ENCODE data around the gene GRIN2A. TPM values are rescaled to one million over a fixed set of nuclear protein-coding genes. Genes with fewer than 3 reads are reported as not detected.
A peak's percentile ranks its signal among the peaks of the same experiment; 100 is the strongest.

GRIN2A gene
- total RNA-seq, 1 experiment from 2014 or later = not detected

GRCh38 chr16:10103118-10103517 lies 79.1 kb downstream of the GRIN2A start:
- DNase-seq (ENCODE audit: low spot score) = no peak
- in situ Hi-C loops (cut with HindIII; ENCODE audit: low sequenced_read_pairs) = no loop called here

- DNase-seq (ENCODE audit: low spot score) = no peak
- in situ Hi-C loops (cut with HindIII; ENCODE audit: low sequenced_read_pairs) = no loop called here
Measured at GRCh38 chr16:10100829-10101228, 81.4 kb downstream of the GRIN2A start.

GRCh38 chr16:10098991-10099390 lies 83.2 kb downstream of the GRIN2A start:
- in situ Hi-C loops (cut with HindIII; ENCODE audit: low sequenced_read_pairs) = no loop called here
- DNase-seq (ENCODE audit: low spot score) = no peak

GRCh38 chr16:10097271-10097670 lies 85.0 kb downstream of the GRIN2A start:
- no peak for DNase-seq (ENCODE audit: low spot score)
- in situ Hi-C loops (cut with HindIII; ENCODE audit: low sequenced_read_pairs) = no loop called here

GRCh38 chr16:10093576-10093975 lies 88.7 kb downstream of the GRIN2A start:
- DNase-seq (ENCODE audit: low spot score) = no peak
- in situ Hi-C loops (cut with HindIII; ENCODE audit: low sequenced_read_pairs) = no loop called here

- in situ Hi-C loops (cut with HindIII; ENCODE audit: low sequenced_read_pairs) = no loop called here
- DNase-seq (ENCODE audit: low spot score) = no peak
Measured at GRCh38 chr16:10090816-10091215, 91.4 kb downstream of the GRIN2A start.

- DNase-seq (ENCODE audit: low spot score) = peak; percentile 57
- in situ Hi-C loops (cut with HindIII; ENCODE audit: low sequenced_read_pairs) = no loop called here
Measured at GRCh38 chr16:10088380-10088793, 93.8 kb downstream of the GRIN2A start.

GRCh38 chr16:10087151-10087550 lies 95.1 kb downstream of the GRIN2A start:
- DNase-seq (ENCODE audit: low spot score) = no peak
- in situ Hi-C loops (cut with HindIII; ENCODE audit: low sequenced_read_pairs) = no loop called here

- in situ Hi-C loops (cut with HindIII; ENCODE audit: low sequenced_read_pairs) = no loop called here
Measured at GRCh38 chr16:10086620-10087019, 95.6 kb downstream of the GRIN2A start.

GRCh38 chr16:10085078-10085798 lies 97.0 kb downstream of the GRIN2A start:
- in situ Hi-C loops (cut with HindIII; ENCODE audit: low sequenced_read_pairs) = no loop called here
- DNase-seq (ENCODE audit: low spot score) = no peak

More at GRCh38 chr16:10086620-10087019, 95.6 kb downstream of the GRIN2A start:
- DNase-seq (ENCODE audit: low spot score) = peak; percentile 98

GRCh38 chr16:10083301-10083700 lies 98.9 kb downstream of the GRIN2A start:
- no peak for DNase-seq (ENCODE audit: low spot score)
- in situ Hi-C loops (cut with HindIII; ENCODE audit: low sequenced_read_pairs) = no loop called here

GRCh38 chr16:10081201-10081940 lies 100.9 kb downstream of the GRIN2A start:
- peak; percentile 80 for DNase-seq (ENCODE audit: low spot score)

GRCh38 chr16:10080051-10080772 lies 102.0 kb downstream of the GRIN2A start:
- in situ Hi-C loops (cut with HindIII; ENCODE audit: low sequenced_read_pairs) = no loop called here
- DNase-seq (ENCODE audit: low spot score) = peak; percentile 98

More at GRCh38 chr16:10081201-10081940, 100.9 kb downstream of the GRIN2A start:
- in situ Hi-C loops (cut with HindIII; ENCODE audit: low sequenced_read_pairs) = no loop called here

GRCh38 chr16:10078541-10078949 lies 103.7 kb downstream of the GRIN2A start:
- DNase-seq (ENCODE audit: low spot score) = no peak
- in situ Hi-C loops (cut with HindIII; ENCODE audit: low sequenced_read_pairs) = no loop called here

GRCh38 chr16:10077861-10078260 lies 104.4 kb downstream of the GRIN2A start:
- in situ Hi-C loops (cut with HindIII; ENCODE audit: low sequenced_read_pairs) = no loop called here
- DNase-seq (ENCODE audit: low spot score) = no peak

- in situ Hi-C loops (cut with HindIII; ENCODE audit: low sequenced_read_pairs) = no loop called here
- DNase-seq (ENCODE audit: low spot score) = no peak
Measured at GRCh38 chr16:10076037-10076436, 106.2 kb downstream of the GRIN2A start.

GRCh38 chr16:10070591-10070990 lies 111.6 kb downstream of the GRIN2A start:
- DNase-seq (ENCODE audit: low spot score) = peak; percentile 71
- in situ Hi-C loops (cut with HindIII; ENCODE audit: low sequenced_read_pairs) = no loop called here

GRCh38 chr16:10069374-10069773 lies 112.9 kb downstream of the GRIN2A start:
- in situ Hi-C loops (cut with HindIII; ENCODE audit: low sequenced_read_pairs) = no loop called here
- DNase-seq (ENCODE audit: low spot score) = no peak

GRCh38 chr16:10067835-10068234 lies 114.4 kb downstream of the GRIN2A start:
- in situ Hi-C loops (cut with HindIII; ENCODE audit: low sequenced_read_pairs) = no loop called here

GRCh38 chr16:10067406-10067805 lies 114.8 kb downstream of the GRIN2A start:
- DNase-seq (ENCODE audit: low spot score) = no peak
- in situ Hi-C loops (cut with HindIII; ENCODE audit: low sequenced_read_pairs) = no loop called here

More at GRCh38 chr16:10067835-10068234, 114.4 kb downstream of the GRIN2A start:
- no peak for DNase-seq (ENCODE audit: low spot score)
